NOMO-1 treated with DMSO at 0.1 percent for 48 hours (cell line): Measurements from ENCODE around the gene TMEM179.

Experiments used
- DNase-seq: peaks from one replicate; lab custom pipeline; 2025; ENCODE audit not compliant: unreplicated experiment; lab: John Stamatoyannopoulos, UW

The TMEM179 gene

DNA sequence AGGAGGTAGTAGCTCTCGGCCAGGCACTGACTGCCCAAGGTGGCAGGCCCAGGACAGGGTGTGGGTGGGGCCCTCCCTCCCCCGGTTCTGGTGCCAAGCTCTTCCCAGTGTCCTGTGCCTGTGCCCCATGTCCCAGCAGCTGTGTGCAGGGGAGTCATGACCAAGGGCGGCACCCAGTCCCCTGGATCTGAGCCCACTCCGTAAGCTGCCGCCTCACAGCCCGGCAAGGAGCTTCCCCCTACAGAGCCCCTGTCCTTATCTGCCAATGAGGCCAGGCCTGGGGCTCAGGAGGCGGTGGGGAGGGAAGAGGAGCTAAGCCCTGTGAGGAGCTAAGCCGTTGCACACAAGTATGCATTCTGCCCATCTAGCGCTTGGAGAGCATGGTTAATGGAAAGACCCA, 30.6 kb downstream of the TMEM179 start:
- no peak for DNase-seq

DNA sequence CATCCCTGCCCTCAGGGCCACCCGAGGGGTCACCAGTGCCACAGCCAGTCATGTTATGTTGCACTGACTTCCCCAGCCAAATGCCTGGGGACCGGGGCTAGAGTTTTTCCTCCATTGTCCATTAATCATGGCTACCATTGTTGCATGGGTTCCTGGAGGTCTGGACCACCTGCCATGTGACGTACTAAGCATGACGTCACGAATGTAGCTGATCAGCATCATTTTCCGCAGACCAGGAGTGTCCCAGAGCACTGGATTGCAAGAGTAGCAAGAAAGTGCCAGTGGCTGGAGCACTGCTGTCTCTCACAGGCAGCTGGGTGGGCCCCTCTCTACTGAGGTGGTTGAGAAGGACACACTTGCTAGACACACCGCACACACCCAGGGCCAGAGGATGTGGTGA, 31.9 kb downstream of the TMEM179 start:
- no peak for DNase-seq

DNA sequence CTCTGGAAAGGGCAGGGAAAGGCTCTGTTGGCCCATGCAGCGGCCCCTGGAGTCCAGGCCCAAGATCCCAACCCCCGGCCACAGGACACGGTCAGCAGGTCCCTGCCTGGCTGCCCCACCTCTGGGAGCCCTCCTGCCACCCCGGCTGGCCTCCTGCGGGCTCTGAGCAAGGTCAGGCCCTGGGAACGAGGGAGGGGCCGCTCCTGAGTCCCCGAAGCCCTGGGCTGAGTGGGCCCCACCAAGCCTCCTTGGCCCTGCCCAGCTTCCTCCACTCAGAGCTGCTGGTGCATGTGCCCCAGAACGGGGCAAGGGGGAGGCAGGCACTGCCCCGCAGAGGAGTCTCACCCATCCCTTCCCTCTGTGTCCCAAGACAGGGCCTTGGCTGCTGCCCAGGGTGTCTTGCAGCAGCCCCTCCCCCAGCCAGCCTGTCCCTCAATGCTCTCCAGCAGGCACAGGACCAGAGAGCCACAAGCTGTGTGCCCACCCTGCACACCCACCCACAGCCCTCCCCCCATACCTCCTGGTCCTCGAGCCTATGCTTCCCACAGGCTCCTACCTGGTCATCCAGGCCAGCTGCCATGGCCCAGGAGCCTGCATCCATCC, 32.4 kb downstream of the TMEM179 start:
- no peak for DNase-seq

DNA sequence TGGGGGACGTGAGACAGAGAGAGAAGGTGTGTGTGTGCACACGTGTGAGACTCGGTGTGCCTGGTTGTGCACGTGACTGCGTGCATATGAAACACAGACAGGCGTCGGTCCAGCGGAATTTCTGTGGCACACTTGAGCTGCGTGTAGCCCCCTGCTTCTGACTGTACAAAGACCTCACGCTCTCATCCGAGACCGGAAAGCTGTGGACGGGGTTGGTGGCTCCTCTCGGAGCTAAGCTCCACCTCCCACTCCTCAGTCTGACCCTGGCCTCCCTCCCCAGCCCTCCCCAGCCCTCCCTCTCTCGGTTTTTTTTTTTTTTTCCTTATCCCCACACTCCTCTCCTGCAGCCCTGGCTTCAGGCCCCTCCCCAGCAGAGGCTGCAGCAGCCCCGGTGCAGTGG, 33.3 kb downstream of the TMEM179 start:
- DNase-seq, result no peak

DNA sequence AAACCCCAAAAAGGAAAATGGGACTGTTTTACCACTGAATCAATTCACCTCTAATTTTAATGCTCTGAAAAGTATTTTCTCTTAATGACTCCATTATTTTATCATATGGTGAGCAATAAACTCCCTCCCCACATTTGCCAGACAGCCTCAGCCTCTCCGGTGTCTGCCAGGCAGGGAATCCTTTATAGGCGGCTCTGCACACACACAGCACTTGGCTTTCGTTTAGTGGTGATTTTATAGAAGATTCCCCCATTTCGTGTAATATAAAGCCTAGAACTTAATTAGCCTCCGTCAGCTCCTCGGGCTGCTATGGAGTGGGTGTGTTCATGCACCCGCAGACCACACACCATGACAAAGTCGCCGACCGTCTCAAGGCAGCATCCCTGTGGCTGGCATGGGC, 35.1 kb downstream of the TMEM179 start:
- no peak for DNase-seq

DNA sequence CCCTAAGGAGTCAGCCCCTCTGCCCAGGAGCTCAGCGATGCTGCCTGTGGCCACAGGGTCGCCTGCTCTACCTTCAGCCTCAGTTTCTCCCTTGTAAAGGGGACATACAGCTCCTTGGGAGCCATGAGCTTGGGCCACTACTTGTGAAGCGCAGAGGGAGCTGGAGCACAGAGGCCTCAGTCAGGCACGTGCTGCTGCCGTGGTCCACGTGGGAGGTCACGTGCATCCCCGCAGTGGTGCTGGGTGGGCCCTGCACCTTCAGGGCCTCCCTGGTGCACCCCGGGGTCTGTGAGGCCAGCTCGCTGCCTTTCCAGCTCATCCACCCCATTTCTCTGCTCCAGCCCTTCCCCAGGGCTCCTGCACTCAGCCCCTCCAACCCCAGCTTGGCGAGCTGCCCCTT, 36.0 kb downstream of the TMEM179 start:
- no peak for DNase-seq

DNA sequence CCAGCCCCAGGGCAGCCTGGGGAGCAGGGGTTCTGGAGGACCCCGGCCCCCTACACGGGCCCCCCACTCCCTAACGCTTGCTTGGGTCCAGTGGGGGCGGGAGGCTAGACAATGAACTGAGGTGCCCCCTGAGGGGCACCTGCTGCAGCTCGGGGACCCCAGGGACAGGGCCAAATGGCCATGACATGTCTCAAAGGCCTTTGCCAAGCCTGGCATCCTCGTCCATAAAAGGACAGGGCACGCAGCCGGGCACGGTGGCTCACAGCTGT, 36.7 kb downstream of the TMEM179 start:
- no peak for DNase-seq

DNA sequence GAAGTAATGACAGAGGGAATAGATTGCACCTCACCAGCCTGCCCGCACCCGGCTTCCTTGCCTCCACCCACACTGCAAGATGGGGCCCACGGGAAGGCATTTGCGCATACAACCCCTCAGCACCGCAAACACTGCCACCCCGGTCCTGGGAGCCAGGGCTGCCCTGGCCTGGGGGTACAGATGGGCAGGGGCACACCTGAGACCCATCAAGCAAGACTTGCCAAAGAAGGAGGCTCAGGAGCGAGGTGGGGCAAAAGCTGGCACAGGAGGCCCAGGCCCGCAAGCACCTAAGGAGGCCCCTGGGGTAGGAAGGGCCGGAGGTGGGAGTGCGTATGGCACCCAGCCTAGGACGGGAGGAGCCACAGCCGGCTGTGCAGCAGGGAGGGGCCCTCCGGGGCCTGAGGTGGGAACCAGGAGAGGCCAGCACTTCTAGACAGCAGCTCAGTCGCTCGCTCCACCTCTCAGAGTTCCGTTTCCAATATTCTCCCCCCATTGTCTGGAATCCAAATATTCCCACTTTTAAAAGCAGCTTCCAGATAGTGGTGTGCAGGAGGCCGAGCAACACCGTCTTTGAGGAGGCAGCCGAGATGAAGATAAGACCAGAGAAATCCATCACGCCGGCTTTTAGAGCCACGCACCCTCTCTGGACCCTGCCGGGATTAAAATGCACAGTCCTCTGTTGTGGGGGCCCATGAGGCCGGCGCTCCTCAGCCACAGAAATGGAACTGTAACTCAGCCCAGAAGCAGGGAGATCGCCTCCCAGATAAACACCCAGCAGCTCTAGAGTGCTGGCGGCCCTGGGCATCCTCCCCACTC, 37.2 kb downstream of the TMEM179 start:
- no peak for DNase-seq

DNA sequence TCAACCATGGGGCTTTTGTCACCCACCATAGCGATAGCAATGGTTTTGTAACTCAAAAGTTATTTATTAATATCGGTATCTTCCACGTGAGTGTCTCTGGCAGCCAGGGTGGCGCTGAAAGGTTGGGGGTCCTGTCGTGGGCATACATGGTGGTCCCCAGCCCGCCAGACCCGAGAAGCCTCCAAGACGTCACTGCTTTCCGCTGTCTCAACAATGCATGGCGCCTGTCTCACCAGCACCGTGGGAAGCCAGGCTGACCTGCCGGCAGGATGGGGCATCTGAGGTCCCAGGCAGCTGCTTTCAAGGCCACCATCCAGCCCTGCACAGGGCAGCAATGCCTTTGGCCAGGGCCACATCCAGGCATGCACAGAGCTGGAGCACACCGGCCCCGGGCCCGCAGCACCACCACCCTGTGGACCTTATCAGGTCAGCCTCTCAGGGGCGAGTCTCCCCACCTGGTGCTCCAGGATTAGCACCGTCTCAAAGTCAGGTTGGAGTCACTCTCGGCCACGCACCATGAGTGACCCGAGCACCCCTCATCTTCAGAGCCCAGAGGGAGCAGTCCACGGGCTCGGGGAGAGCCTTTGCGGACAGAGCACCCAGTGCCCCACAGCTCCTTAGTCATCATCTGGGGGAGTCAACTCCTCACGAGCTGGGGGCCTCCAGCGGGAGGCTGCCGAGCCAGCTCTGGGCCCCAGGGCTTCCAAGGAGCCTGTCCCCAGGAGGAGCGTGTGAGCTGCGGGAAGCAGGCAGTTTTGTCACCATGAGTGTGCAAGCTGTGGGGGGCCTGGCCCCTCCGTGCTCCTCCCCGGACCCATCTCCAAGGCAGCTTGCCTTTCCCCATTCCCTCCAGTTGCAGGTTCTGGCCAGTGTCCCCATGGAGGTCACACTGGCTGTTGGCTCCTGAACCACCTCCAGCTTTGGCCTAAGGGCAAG, 39.6 kb downstream of the TMEM179 start:
- DNase-seq, result no peak

DNA sequence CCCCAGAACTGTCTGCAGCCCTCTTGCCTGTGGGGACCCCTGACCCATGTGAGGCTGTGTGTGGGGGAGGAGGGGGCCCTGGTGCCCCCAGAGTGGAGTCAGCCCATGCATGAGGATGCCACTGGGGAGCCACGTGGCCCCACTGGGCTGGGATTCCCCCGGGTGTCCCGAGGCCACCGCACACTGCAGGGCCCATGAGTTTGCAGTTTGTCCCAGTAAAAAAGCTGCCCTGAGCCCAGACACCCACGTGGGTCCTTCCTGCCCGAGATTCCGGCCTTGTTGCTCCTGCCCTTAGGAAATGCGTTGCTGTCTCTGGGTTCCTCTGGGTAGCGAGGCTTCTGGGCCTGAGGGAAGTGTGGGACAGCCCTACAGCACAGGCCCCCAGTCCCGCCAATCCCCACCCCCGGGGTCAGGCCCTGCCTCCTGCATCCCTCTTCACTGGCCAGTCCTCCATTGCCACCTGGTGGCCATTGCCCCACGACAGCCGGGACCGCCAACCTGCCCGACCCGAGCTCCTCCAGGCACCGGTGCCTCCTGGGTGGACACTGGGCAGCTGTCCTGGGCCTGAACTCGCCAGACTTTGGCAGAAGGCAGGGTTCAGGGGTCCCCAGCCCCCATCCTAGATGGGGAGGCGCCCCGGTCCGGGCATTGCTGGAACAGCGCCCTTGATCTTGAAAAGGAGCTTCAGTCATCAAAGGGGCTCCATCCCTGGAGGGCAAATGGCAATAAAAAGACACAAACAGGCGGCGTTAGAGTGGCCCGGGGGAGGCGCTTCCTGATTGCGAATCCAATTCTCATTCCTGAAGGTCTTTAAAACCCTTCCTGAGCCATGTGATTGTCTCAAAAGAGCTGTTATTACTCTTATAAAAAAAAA, 40.6 kb downstream of the TMEM179 start:
- peak; percentile 29 for DNase-seq

DNA sequence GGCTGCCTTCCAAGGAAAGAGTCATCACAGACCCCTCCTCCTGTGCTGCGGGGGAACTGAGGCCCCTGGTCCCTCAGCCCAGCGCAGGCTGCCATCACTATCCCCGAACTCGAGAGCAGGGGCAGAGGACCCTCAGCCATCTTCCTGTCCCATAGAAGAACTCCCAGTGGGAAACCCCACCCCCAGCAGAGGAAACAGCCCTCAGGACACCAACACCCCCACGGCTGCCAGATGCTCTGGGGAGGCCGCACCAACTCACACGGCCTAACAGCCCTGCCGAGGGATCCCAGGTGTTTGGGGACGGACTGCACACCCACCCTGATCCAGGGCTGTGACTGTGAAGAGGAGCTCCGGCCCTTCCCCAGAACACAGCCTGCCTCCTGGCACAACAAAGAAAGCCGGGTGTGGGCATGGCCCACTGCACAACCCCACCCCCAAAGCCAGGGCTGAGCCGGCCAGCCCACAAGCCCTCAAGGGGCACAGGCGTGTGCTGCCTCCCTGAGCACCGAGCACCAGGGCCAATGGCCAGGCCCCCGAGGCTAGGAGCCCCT, 41.3 kb downstream of the TMEM179 start:
- no peak for DNase-seq

DNA sequence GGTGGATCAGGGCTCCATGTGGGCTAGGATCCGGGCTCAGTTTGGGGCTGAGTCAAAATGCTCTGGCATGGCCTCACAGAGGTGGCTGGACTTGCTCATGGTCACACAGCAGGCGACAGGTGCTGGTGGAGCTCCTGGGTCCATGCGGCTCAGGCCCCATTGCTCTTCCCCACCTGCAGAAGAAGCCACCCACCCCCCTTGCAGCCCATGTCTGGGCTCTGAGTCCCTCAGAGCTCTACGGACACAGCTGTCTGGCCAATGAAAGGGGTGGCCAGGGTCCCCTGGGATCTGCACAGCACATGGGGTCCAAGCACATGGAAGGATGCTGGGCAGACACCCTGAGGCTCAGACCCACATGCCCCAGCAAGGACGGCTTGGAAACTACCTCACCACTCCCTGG, 42.0 kb downstream of the TMEM179 start:
- DNase-seq, result no peak

DNA sequence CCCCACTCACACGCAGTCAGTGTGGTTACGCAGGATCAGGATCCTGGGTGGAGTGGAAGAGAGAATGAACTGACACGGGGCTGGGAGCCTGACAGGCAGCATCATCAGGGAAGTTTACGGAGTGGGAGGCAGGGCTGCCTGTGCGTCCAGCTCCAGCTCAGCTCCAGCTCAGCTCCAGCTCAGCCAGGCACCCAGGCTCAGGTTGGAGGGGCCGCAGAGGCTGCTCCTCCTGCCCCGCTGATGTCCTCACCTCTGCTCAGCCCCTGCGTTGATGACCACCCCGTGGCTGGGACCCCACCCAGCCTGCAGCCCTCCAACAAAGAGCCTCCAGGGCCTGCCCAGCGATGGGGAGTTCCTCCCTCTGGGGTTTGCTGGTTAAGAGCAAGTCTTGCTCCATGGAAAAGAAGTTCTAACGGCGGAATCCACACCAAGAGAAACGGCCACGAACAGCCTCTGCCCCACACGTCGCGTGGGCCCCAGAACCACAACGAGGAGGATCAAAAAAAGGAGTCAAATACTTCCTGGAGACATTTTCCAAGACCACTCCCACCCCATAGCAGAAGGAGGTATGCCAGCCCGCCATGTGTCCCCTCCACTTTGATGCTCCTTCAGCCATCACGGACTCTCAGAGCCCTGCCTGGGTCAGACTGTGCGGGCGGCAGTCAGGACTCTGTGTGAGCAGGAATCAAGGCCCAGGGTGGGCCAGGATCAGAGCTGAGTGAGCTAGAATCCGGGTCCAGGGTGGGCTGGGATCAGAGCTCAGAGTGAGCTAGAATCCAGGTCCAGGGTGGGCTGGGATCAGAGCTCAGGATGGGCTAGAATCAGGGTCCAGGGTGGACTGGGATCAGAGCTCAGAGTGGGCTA, 42.7 kb downstream of the TMEM179 start:
- no peak for DNase-seq

DNA sequence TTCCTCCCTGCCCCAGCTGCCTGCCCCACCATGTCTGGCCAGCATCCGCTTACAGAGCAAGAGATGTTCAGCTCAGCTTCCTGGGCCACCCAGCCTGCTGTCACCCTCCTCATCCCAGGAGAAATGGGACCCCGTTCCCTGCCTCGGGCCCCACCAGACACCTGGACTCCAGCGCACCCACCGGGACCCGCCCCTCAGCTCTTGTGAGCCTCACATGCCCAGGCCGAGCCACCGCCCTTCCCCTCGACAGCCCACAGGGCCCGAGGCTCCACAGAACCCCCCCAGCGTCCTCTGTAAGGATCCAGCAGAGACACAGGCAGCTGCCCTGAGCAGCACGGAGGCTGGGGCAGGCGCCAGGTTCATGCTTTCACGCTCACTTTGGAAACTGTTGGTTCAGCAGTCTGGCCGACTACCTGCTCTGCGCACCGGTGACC, 43.4 kb downstream of the TMEM179 start:
- no peak for DNase-seq

DNA sequence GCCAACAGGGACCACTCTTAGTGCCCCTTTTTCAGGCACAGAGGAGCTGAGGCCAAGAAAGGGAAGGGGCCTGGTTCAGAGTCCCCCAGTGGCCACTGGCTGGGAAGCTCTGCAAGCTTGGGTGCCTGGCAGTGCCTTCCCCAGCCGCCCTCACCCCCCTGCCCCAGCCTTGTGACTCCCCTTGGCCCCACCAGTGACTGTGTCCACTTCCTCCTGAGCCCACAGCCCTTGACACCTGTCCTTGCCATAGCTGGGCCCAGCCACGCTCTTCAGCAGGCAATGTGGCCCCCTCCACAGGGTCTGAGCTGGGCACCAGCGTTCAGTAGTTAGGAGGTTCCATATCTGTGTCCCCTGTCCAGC, 44.0 kb downstream of the TMEM179 start:
- no peak for DNase-seq

DNA sequence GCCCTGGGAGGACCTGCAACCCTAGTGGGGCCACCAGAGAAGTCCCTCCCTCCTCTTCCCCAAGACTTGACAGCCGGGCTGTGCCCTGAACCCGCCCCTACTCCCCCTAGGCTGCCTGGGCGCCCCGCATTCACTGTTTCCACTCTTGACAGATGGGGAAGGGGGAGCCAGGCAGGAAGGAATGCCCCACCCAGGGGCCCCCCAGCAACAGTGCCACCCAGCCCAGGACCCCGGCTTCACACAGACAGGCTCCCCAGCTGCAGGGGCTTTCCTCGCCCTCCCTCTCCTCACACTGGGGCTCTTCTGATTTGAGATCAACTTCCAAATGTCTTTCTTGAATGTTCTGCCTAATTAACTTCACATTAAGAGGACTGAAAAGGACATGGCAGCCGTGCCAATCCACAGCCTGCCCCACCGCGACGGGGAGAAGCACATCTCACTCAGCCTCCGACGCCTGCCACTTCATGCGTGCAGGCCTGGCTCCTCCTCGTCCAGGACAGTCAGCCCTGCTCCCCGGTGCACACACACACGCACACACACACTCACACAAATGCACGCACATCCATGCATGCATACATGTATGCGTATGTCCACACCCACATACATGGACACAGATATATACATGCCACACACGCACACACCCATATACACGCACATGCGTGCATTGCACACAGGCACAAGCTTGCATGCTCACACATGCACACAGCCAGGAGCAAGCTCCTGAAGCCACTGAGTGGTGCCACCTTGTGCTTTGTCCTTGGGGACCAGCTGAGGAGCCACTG, 44.6 kb downstream of the TMEM179 start:
- DNase-seq, result no peak

DNA sequence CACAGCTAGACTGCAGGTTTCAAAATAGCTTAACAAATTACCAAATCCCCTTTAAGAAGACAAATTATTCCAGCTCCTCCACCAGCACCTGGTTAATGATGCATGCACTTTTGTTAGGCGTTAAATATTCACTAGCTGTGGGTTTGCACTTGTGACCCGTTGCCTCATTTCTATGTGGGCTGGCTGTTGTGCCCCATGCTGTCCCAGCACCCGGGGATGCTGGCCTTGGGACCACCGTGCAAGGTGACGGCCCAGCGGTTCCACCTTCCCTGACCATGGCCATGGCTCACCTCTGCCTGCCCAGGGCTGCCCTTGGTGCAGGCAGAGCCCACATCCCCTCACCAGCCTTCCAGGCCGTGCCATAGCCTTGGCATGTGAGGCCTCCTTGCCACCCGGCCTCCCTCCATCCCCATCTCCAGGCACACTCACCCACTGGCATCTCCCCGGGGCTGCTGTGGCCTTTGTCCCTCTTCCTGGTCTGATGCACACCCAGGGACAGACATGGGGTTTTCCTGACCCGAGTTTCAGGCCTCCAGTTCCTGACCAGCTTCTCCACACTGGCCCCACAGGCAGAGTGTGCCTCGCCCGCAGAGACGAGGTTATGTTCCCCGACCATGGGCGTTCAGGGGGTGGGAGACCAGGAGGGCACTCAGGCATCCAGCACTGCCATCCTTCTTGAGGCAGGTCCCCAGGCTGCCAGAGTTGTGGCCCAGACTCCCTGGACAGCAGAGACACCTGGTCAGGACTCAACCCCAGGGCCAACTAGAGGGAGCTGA, 45.4 kb downstream of the TMEM179 start:
- no peak for DNase-seq
